Measurements from ENCODE around the gene POLR3G.

DNA sequence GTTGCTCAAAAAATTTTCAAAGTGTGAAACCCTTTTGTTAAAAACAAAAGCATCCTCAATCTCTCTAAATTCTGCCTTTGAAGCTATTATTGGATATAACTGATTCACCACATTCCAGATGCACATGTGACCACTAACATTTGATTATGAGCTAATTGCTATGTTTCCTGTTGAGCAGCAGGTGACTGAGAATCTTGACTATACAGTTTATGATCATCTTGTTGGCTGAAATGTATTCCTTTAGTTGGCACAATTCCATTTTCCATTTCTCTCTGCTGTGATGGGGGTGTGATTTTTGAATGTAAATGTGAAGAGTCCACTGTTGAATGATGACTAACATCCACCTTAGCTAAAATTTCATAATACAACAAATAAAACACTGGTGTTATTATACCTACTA, 44.0 kb downstream of the POLR3G start:
- TF ChIP-seq POLR2A (IDR thresholded peaks at IDR 0.05; ENCODE audit: low read length) (no peak), GATA1 (IDR thresholded peaks at IDR 0.05; ENCODE audit: low read depth, low read length) (no peak)
